WERI-Rb-1 (cell line): Measurements from ENCODE around the gene MTCL1.

Source experiments
- DNase-seq: peaks from one replicate; pipeline ENCODE4 v3.0.0-alpha.2; 2020
- H3K27ac ChIP-seq: fragments of 250-450 bp; sonication (Bioruptor Pico); 2 replicates; pipeline ENCODE4 v1.5.1; 2020; ENCODE audit warnings: mild to moderate bottlenecking, moderate library complexity
- H3K27me3 ChIP-seq: fragments of 250-450 bp; sonication (Bioruptor Pico); 2 replicates; pipeline ENCODE4 v1.5.1; 2021; ENCODE audit warnings: mild to moderate bottlenecking, low read depth, moderate library complexity; ENCODE audit not compliant: insufficient read depth, severe bottlenecking
- H3K36me3 ChIP-seq: fragments of 250-450 bp; sonication (Bioruptor Pico); 2 replicates; pipeline ENCODE4 v1.5.1; 2020; ENCODE audit warnings: mild to moderate bottlenecking, moderate library complexity
- H3K4me3 ChIP-seq: 2 replicates; pipeline ENCODE4 v1.5.1; 2011; ENCODE audit warnings: low read depth, mild to moderate bottlenecking, control low read depth, low read length
- H3K9me3 ChIP-seq: fragments of 250-450 bp; sonication (Bioruptor Pico); 2 replicates; pipeline ENCODE4 v1.5.1; 2021; ENCODE audit warnings: mild to moderate bottlenecking, moderate library complexity; ENCODE audit not compliant: severe bottlenecking
- TF ChIP-seq, protein P1 (sequence below): IDR thresholded peaks from 2 replicates; pipeline ENCODE4 v1.5.1; 2011; ENCODE audit warnings: low read depth, mild to moderate bottlenecking, control low read depth, inconsistent platforms, low read length

The MTCL1 gene

DNA sequence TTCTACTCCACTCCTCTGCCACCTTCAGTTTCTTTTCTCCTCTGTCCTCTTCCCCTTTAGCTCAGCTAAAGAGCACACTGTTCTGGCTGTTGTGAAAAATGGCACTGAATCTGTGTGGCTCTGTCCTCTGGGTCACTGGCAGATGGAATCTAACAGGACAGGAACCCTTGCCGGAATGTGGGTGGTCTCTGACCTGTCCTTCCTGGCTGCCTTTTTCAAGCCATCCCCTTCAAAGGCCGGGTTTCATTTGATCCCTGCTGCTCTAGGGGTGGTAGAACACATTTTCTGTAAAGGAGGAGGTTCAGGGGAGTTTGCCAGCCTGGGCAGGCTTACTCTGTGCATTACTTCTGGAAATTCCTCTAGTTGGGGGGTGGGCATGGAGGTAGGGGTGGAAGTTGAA is 29.9 kb downstream of the MTCL1 start:
- TF ChIP-seq, protein P1, sequence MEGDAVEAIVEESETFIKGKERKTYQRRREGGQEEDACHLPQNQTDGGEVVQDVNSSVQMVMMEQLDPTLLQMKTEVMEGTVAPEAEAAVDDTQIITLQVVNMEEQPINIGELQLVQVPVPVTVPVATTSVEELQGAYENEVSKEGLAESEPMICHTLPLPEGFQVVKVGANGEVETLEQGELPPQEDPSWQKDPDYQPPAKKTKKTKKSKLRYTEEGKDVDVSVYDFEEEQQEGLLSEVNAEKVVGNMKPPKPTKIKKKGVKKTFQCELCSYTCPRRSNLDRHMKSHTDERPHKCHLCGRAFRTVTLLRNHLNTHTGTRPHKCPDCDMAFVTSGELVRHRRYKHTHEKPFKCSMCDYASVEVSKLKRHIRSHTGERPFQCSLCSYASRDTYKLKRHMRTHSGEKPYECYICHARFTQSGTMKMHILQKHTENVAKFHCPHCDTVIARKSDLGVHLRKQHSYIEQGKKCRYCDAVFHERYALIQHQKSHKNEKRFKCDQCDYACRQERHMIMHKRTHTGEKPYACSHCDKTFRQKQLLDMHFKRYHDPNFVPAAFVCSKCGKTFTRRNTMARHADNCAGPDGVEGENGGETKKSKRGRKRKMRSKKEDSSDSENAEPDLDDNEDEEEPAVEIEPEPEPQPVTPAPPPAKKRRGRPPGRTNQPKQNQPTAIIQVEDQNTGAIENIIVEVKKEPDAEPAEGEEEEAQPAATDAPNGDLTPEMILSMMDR, result no peak
- no peak for DNase-seq
- H3K27ac ChIP-seq, result no peak overlapping the region
- no peaks in the 10 kb centered on the region for H3K27me3 ChIP-seq
- H3K36me3 ChIP-seq, result peaks cover 12% of the 10 kb centered on the region; the same call in 1 of the 2 replicates
- no peaks in the 10 kb centered on the region for H3K9me3 ChIP-seq
- H3K4me3 ChIP-seq, result no peak overlapping the region

DNA sequence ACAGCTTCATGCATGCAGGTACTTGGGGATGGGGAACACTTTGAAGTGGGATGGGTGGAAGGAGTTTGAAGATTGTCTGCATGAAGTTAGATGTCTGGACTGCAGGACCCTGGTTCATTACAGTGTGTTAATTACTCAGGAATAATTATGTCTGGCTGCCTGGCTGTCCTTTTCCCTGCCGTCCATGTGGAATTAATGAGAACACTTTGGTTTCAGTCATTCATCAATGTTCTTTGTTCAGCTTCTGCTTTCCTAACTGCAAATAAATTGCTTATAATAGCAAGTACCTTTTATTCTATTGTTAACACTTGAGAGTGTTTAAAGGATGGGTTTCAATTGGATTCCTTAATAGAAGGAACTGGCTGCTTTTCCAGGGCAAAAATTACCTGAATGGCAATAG is 35.8 kb downstream of the MTCL1 start:
- no peak overlapping the region for H3K4me3 ChIP-seq
- no peak for DNase-seq
- no peaks in the 10 kb centered on the region for H3K9me3 ChIP-seq
- peaks cover 6% of the 10 kb centered on the region; the same call in 1 of the 2 replicates for H3K36me3 ChIP-seq
- H3K27ac ChIP-seq, result no peak overlapping the region
- no peaks in the 10 kb centered on the region for H3K27me3 ChIP-seq
- TF ChIP-seq, protein P1, result no peak

DNA sequence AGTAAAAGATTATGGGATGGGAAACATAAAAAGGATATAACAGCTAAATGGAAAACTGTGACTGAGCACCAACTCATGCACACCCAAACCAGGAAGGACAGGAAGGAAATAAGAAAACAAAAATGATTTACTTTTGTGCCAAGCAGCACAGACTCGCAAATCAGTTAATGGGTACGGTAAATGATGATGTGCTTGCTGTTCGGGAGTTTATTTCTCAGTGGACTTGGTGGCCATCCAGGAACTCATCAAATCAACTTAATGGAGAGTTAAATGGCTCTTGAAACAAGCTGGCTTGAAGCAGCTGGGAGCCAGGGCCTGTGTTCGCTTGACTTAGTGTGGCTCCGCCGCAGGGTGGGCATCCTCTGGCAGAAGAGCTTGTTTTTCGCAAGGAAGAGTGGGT is 36.2 kb downstream of the MTCL1 start:
- H3K36me3 ChIP-seq, result peaks cover 6% of the 10 kb centered on the region; the same call in 1 of the 2 replicates
- no peak for DNase-seq
- TF ChIP-seq, protein P1, result no peak
- H3K9me3 ChIP-seq, result no peaks in the 10 kb centered on the region
- no peaks in the 10 kb centered on the region for H3K27me3 ChIP-seq
- H3K27ac ChIP-seq, result no peak overlapping the region
- H3K4me3 ChIP-seq, result no peak overlapping the region

DNA sequence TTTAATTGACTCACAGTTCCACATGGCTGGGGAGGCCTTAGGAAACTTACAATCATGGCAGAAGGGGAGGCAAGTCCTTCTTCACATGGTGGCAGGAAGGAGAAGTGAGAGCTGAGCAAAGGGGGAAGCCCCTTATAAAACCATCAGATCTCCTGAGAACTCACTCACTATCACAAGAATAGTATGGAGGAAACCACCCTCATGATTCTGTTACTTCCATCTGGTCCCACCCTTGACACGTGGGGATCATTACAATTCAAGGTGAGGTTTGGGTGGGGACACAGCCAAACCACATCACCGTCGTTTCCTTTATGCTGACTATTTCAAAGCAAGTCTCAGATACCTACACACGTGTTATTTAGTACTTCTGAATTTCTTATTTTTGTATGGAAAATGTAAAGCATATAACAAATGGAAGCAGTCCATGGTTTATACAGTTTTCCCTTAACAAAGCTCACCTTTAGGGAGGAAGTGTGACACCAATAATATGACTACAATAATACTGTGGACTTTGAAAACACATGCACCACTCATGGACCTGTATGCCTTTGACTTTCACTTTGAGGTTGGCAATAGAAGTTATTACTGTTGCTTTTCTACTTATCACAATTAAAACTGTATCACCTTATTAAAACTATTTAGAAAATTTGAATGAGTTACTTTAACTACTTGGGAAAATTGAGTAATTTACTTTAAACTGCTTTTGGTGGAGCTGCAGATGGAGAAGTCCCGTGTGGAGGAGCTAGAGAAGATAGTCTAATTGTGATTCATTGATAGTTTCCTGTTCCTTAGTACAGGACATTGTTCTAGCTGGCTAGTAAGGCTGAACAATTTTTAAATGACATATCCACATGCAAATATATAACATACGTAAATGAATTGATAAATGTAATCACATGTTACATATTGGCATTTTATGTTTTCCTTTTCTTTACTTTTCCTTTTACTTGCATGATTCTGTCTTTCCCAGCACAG is 37.3 kb downstream of the MTCL1 start:
- Histone ChIP-seq H3K4me3 (no peak overlapping the region), H3K9me3 (no peaks in the 10 kb centered on the region), H3K27me3 (no peaks in the 10 kb centered on the region), H3K36me3 (no peaks in the 10 kb centered on the region; the same call in 1 of the 2 replicates), H3K27ac (no peak overlapping the region)
- TF ChIP-seq, protein P1, result no peak
- DNase-seq, result no peak

DNA sequence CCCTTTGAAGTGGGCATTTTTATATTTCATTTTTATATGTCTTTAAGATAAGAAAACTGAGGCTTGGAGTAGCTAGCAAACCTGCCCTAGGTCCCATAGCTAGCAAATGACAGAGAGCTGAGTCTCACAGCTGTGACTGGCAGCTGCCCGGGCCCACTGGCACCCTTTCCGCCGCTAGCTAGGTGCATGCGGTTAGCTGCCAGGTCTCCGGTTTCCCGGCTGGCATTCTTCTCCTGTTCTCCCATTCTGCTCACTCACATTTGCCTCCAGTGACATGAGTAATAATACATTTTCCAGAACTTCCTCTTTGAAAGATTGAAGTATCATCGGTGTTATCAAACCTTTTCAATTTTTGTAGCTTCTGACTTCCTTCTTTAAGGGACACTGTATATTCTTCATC is 38.7 kb downstream of the MTCL1 start:
- Histone ChIP-seq H3K4me3 (no peak overlapping the region), H3K36me3 (peaks cover 3% of the 10 kb centered on the region; the same call in 1 of the 2 replicates), H3K9me3 (no peaks in the 10 kb centered on the region), H3K27ac (no peak overlapping the region), H3K27me3 (no peaks in the 10 kb centered on the region)
- TF ChIP-seq, protein P1, result no peak
- no peak for DNase-seq
